Measurements from ENCODE around the gene GPR42.
"Not testable (repeated sequence)": the region's sequence is repeated elsewhere in the genome, so short reads cannot be mapped to it uniquely, and the experiment has no call there.

The GPR42 gene

GRCh38 chr19:35378356-35378755 lies 7.5 kb downstream of the GPR42 start:
- H3K27me3 ChIP-seq (ENCODE audit: insufficient read depth, low read length, poor library complexity, severe bottlenecking), result no peaks in the 10 kb centered on the region
- H4K20me1 ChIP-seq (ENCODE audit: insufficient read depth, low read length, poor library complexity, severe bottlenecking), result no peaks in the 10 kb centered on the region
- TF ChIP-seq EZH2phosphoT487 (IDR thresholded peaks at IDR 0.05; ENCODE audit: borderline replicate concordance) (no peak), CTCF (conservative IDR thresholded peaks at IDR 0.05; ENCODE audit: low read length) (no peak)
- H3F3A ChIP-seq (ENCODE audit: low read depth), result no peaks in the 10 kb centered on the region
- H3K9me2 ChIP-seq (replicated peaks; ENCODE audit: low read depth, low read length), result no peaks in the 10 kb centered on the region
- H3K9me3 ChIP-seq (ENCODE audit: insufficient read depth, low read depth, low read length), result no peaks in the 10 kb centered on the region
- H3K9ac ChIP-seq (ENCODE audit: low read depth, low read length, poor library complexity, severe bottlenecking), result no peak overlapping the region
- no peaks in the 10 kb centered on the region for H3K79me2 ChIP-seq (ENCODE audit: insufficient read depth, low read length)
- no peaks in the 10 kb centered on the region for H3K36me3 ChIP-seq (ENCODE audit: insufficient read depth, low read length)
- no peak overlapping the region for H3K4me3 ChIP-seq (ENCODE audit: low read length, poor library complexity, severe bottlenecking)
- H2AFZ ChIP-seq (ENCODE audit: low read length), result no peak overlapping the region
- H3K4me1 ChIP-seq (ENCODE audit: insufficient read depth, low read length, poor library complexity, severe bottlenecking), result peaks cover 12% of the 10 kb centered on the region
- no peak overlapping the region for H3K4me2 ChIP-seq (ENCODE audit: low read depth, low read length, poor library complexity, severe bottlenecking)

GRCh38 chr19:35379545-35379944 lies 8.7 kb downstream of the GPR42 start:
- H3K4me2 ChIP-seq (ENCODE audit: low read depth, low read length, poor library complexity, severe bottlenecking); H3K4me3 ChIP-seq (ENCODE audit: low read length, poor library complexity, severe bottlenecking); H4K20me1 ChIP-seq (ENCODE audit: insufficient read depth, low read length, poor library complexity, severe bottlenecking); H3K9me3 ChIP-seq (ENCODE audit: insufficient read depth, low read depth, low read length); H3K27me3 ChIP-seq (ENCODE audit: insufficient read depth, low read length, poor library complexity, severe bottlenecking); H2AFZ ChIP-seq (ENCODE audit: low read length); H3K36me3 ChIP-seq (ENCODE audit: insufficient read depth, low read length); H3F3A ChIP-seq (ENCODE audit: low read depth); H3K9ac ChIP-seq (ENCODE audit: low read depth, low read length, poor library complexity, severe bottlenecking); H3K9me2 ChIP-seq (replicated peaks; ENCODE audit: low read depth, low read length); H3K79me2 ChIP-seq (ENCODE audit: insufficient read depth, low read length): not testable (repeated sequence)
- H3K4me1 ChIP-seq (ENCODE audit: insufficient read depth, low read length, poor library complexity, severe bottlenecking), result peaks cover 10% of the 10 kb centered on the region

GRCh38 chr19:35379992-35380391 lies 9.1 kb downstream of the GPR42 start:
- TF ChIP-seq CTCF (conservative IDR thresholded peaks at IDR 0.05; ENCODE audit: low read length), result no peak
- no peak for TF ChIP-seq EZH2phosphoT487 (IDR thresholded peaks at IDR 0.05; ENCODE audit: borderline replicate concordance)
- H2AFZ ChIP-seq (ENCODE audit: low read length), result no peak overlapping the region

GRCh38 chr19:35380450-35381124 lies 9.7 kb downstream of the GPR42 start:
- no peaks in the 10 kb centered on the region for H3K79me2 ChIP-seq (ENCODE audit: insufficient read depth, low read length)
- H3F3A ChIP-seq (ENCODE audit: low read depth), result no peaks in the 10 kb centered on the region
- peaks cover 5% of the 10 kb centered on the region for H3K4me1 ChIP-seq (ENCODE audit: insufficient read depth, low read length, poor library complexity, severe bottlenecking)
- no peak overlapping the region for H3K4me2 ChIP-seq (ENCODE audit: low read depth, low read length, poor library complexity, severe bottlenecking)
- TF ChIP-seq EZH2phosphoT487 (IDR thresholded peaks at IDR 0.05; ENCODE audit: borderline replicate concordance) (no peak), CTCF (conservative IDR thresholded peaks at IDR 0.05; ENCODE audit: low read length) (no peak)
- H3K9ac ChIP-seq (ENCODE audit: low read depth, low read length, poor library complexity, severe bottlenecking), result no peak overlapping the region
- H4K20me1 ChIP-seq (ENCODE audit: insufficient read depth, low read length, poor library complexity, severe bottlenecking), result no peaks in the 10 kb centered on the region
- no peaks in the 10 kb centered on the region for H3K9me2 ChIP-seq (replicated peaks; ENCODE audit: low read depth, low read length)
- H2AFZ ChIP-seq (ENCODE audit: low read length), result no peak overlapping the region
- no peaks in the 10 kb centered on the region for H3K36me3 ChIP-seq (ENCODE audit: insufficient read depth, low read length)
- H3K27me3 ChIP-seq (ENCODE audit: insufficient read depth, low read length, poor library complexity, severe bottlenecking), result no peaks in the 10 kb centered on the region
- no peak overlapping the region for H3K4me3 ChIP-seq (ENCODE audit: low read length, poor library complexity, severe bottlenecking)
- H3K9me3 ChIP-seq (ENCODE audit: insufficient read depth, low read depth, low read length), result peaks cover 6% of the 10 kb centered on the region; the same call in 1 of the 2 replicates

More at GRCh38 chr19:35379992-35380391, 9.1 kb downstream of the GPR42 start:
- H3K9me3 ChIP-seq (ENCODE audit: insufficient read depth, low read depth, low read length), result peaks cover 3% of the 10 kb centered on the region; the same call in 1 of the 2 replicates
- no peak overlapping the region for H3K4me2 ChIP-seq (ENCODE audit: low read depth, low read length, poor library complexity, severe bottlenecking)
- no peaks in the 10 kb centered on the region for H3K79me2 ChIP-seq (ENCODE audit: insufficient read depth, low read length)
- no peaks in the 10 kb centered on the region for H4K20me1 ChIP-seq (ENCODE audit: insufficient read depth, low read length, poor library complexity, severe bottlenecking)
- peaks cover 6% of the 10 kb centered on the region for H3K4me1 ChIP-seq (ENCODE audit: insufficient read depth, low read length, poor library complexity, severe bottlenecking)
- H3K36me3 ChIP-seq (ENCODE audit: insufficient read depth, low read length), result no peaks in the 10 kb centered on the region
- H3K27me3 ChIP-seq (ENCODE audit: insufficient read depth, low read length, poor library complexity, severe bottlenecking), result no peaks in the 10 kb centered on the region
- no peak overlapping the region for H3K9ac ChIP-seq (ENCODE audit: low read depth, low read length, poor library complexity, severe bottlenecking)
- no peaks in the 10 kb centered on the region for H3K9me2 ChIP-seq (replicated peaks; ENCODE audit: low read depth, low read length)
- no peak overlapping the region for H3K4me3 ChIP-seq (ENCODE audit: low read length, poor library complexity, severe bottlenecking)
- no peaks in the 10 kb centered on the region for H3F3A ChIP-seq (ENCODE audit: low read depth)

All from Loucy (cell line).